GM06990 (cell line): ENCODE data around the gene SELENOV.

ENCODE experiments used
- DNase-seq: peaks from one replicate; pipeline ENCODE4 v3.0.0-alpha.2; 2011; ENCODE audit not compliant: insufficient read length; ENCODE audit errors: extremely low read depth
- H3K27me3 ChIP-seq: replicated peaks from 2 replicates; pipeline ENCODE4 v1.6.0; 2011; ENCODE audit warnings: low read length; ENCODE audit not compliant: control insufficient read depth, insufficient read depth
- H3K36me3 ChIP-seq: 2 replicates; pipeline ENCODE4 v1.5.1; 2011; ENCODE audit warnings: low read length; ENCODE audit not compliant: control insufficient read depth, insufficient read depth
- H3K4me3 ChIP-seq: replicated peaks from 2 replicates; pipeline ENCODE4 v1.5.1; 2011; ENCODE audit warnings: low read depth, mild to moderate bottlenecking, control low read depth, low read length
- TF ChIP-seq, protein P1 (sequence below): IDR thresholded peaks from 2 replicates; pipeline ENCODE4 v1.5.1; 2011; ENCODE audit warnings: low read length, control low read depth, mild to moderate bottlenecking, inconsistent platforms; ENCODE audit not compliant: insufficient read depth, poor library complexity, severe bottlenecking

The SELENOV gene

GRCh38 chr19:39508629-39509028 is 6.3 kb upstream of the SELENOV start:
- Histone ChIP-seq H3K4me3 (no peak overlapping the region), H3K27me3 (no peaks in the 10 kb centered on the region; the same call in 1 of the 2 replicates), H3K36me3 (no peaks in the 10 kb centered on the region)
- DNase-seq, result no peak
- TF ChIP-seq, protein P1, sequence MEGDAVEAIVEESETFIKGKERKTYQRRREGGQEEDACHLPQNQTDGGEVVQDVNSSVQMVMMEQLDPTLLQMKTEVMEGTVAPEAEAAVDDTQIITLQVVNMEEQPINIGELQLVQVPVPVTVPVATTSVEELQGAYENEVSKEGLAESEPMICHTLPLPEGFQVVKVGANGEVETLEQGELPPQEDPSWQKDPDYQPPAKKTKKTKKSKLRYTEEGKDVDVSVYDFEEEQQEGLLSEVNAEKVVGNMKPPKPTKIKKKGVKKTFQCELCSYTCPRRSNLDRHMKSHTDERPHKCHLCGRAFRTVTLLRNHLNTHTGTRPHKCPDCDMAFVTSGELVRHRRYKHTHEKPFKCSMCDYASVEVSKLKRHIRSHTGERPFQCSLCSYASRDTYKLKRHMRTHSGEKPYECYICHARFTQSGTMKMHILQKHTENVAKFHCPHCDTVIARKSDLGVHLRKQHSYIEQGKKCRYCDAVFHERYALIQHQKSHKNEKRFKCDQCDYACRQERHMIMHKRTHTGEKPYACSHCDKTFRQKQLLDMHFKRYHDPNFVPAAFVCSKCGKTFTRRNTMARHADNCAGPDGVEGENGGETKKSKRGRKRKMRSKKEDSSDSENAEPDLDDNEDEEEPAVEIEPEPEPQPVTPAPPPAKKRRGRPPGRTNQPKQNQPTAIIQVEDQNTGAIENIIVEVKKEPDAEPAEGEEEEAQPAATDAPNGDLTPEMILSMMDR, result no peak

- TF ChIP-seq, protein P1, result no peak
- H3K4me3 ChIP-seq, result no peak overlapping the region
- H3K36me3 ChIP-seq, result no peaks in the 10 kb centered on the region
- DNase-seq, result no peak
- no peaks in the 10 kb centered on the region; the same call in 1 of the 2 replicates for H3K27me3 ChIP-seq
Observed at GRCh38 chr19:39509233-39509632, 5.7 kb upstream of the SELENOV start.

DNA sequence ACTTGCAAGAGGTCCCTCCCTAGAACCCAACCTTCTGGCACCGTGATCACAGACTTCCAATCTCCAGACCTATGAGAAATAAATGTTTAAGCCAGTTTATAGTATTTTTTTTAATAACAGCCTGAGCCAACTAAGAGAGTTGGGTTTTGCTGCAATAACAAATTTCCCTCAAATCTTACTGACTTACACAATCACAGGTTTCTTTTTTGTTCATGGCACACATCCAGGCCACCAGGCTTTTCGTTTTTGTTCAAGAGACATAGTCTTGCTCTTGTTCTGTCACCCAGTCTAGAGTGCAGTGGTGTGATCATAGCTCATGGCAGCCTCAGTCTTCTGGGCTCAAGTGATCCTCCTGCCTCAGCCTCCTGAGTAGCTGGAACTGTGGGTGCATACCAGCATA is 2.0 kb upstream of the SELENOV start:
- H3K36me3 ChIP-seq, result no peaks in the 10 kb centered on the region
- no peak overlapping the region for H3K4me3 ChIP-seq
- H3K27me3 ChIP-seq, result no peaks in the 10 kb centered on the region; the same call in none of the 2 replicates
- DNase-seq, result no peak
- TF ChIP-seq, protein P1, result no peak

GRCh38 chr19:39515551-39516191 is 732 bp downstream of the SELENOV start:
- TF ChIP-seq, protein P1, result no peak
- no peak for DNase-seq
- H3K4me3 ChIP-seq, result peak overlapping the region; percentile 35
- H3K27me3 ChIP-seq, result no peaks in the 10 kb centered on the region; the same call in none of the 2 replicates
- no peaks in the 10 kb centered on the region for H3K36me3 ChIP-seq

GRCh38 chr19:39516270-39516669 is 1.3 kb downstream of the SELENOV start:
- peak; percentile 23 for DNase-seq
- no peak overlapping the region for H3K4me3 ChIP-seq
- TF ChIP-seq, protein P1, result no peak
- H3K36me3 ChIP-seq, result no peaks in the 10 kb centered on the region
- no peaks in the 10 kb centered on the region; the same call in none of the 2 replicates for H3K27me3 ChIP-seq
